Hematopoietic multipotent progenitor cell (in vitro differentiated cells): ENCODE results near the gene NXPH2. TPM values are rescaled to one million over a fixed set of nuclear protein-coding genes. Genes with fewer than 3 reads are reported as not detected.

Experiments
- DNase-seq, 3 donors: peaks; one replicate each; pipeline ENCODE4 v3.0.0-alpha.2; 2011 to 2015; ENCODE audit warnings: low read depth in 2 of 3, low spot score in 2 of 3
- total RNA-seq: library from RNA; depleted of rRNA; stranded (reverse); fragments of >200 nt; gene quantifications from one replicate; pipeline ENCODE4 v1.2.3, GENCODE V29; 2012

The NXPH2 gene
- total RNA-seq = not detected

DNA sequence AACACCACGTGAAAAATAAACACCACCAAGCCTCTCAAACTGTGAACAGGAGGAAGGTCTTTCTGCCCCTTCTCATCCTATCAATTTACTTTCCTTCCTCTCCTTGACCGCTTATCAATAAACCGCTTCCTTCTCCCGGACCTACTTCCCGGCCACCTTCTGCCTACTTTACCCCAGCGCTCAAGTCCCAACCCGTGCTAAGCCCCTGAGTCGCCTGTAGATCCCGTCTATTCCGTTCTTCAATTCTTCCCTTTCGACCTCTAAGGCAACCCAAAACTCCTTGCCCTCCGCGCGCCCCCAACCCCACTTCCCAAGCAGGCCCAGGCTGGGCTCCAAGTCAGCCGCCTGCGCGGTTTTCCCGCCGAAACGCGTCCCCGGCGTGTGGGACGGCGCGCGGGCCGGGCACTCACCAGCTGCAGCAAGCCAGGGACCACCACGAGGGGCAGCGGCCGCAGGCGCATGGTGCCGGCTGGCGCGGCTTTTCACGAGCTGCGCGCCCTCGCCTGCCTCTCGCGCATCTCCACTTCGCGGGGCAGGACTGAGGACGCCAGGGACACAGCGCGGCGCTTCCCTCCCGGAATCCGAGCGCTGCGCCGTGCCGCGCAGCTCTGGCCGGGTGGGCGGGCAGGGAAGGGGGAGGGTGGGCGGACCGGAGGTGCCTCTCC, at the start of gene NXPH2:
Gene NXPH2, minus strand, starts transcription at position 610 of the 665 bp plus-strand sequence. Its CDS starts 149 bp downstream, at position 461.
- DNase-seq = peak in 1 of 3 donors; percentile 24

DNA sequence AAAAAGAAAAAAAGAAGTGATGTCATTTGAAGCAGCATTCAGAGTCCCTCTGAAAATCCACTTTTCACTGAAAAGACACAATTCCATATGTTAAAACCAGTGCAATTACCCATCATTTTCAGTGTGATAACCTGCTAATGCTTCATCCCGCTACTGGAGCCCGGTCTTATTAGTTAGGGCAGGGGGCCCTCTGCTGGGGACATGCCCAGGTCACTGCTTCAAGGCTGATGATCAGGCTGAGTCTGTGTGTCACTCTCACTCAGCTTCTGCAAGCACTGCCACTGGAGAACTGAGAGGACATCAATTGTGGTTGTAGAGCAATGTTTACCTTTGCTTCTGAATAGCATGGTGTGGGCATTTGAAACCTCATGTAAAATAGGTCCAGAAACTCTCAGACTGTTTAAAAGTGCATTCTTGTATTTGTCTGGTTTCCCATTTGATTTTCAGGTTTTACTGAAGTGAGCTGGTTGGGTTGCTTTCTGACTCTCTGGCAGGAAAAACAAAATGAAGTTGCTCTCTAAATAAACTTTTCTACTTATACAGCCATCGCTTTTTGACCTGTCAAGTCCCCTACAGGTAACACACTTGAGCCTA, 49.2 kb upstream of the NXPH2 start:
- peak in 2 of 3 donors; percentile 61 to 81 for DNase-seq

GRCh38 chr2:138827426-138828054, 47.4 kb upstream of the NXPH2 start:
- DNase-seq = peak; percentile 16 to 89 (median 69)

GRCh38 chr2:138823666-138824065, 43.5 kb upstream of the NXPH2 start:
- DNase-seq = no peak

- no peak for DNase-seq
Measured at GRCh38 chr2:138819964-138820363, 39.8 kb upstream of the NXPH2 start.

GRCh38 chr2:138818556-138818955, 38.4 kb upstream of the NXPH2 start:
- no peak for DNase-seq

GRCh38 chr2:138814123-138814898, 34.1 kb upstream of the NXPH2 start:
- peak in 2 of 3 donors; percentile 81 to 91 for DNase-seq

DNA sequence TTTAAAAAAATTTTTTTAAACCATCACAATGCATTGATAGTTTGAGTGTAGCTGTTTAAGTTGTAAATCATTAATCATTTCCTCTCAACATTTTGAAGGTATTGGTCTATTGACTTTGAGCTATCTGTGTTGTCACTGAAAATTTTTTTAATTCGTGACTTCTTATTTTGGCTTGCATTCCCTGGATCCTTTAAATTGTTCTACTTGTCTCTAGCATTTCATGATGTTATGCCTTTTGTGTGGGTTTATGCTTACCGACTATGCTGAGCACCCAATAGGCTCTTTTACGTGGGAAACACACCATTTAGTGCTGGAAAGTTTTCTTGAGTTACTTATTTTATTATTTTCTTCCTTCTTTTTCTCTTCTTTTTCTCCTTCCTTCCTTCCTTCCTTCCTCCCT, 31.2 kb upstream of the NXPH2 start:
- DNase-seq = no peak

GRCh38 chr2:138794724-138795123, 14.5 kb upstream of the NXPH2 start:
- DNase-seq = no peak

GRCh38 chr2:138787053-138787666, 7.0 kb upstream of the NXPH2 start:
- DNase-seq = peak in 2 of 3 donors; percentile 23 to 66

- DNase-seq = no peak
Measured at GRCh38 chr2:138782383-138782782, 2.2 kb upstream of the NXPH2 start.

- no peak for DNase-seq
Measured at GRCh38 chr2:138780908-138781307, 718 bp upstream of the NXPH2 start.

DNA sequence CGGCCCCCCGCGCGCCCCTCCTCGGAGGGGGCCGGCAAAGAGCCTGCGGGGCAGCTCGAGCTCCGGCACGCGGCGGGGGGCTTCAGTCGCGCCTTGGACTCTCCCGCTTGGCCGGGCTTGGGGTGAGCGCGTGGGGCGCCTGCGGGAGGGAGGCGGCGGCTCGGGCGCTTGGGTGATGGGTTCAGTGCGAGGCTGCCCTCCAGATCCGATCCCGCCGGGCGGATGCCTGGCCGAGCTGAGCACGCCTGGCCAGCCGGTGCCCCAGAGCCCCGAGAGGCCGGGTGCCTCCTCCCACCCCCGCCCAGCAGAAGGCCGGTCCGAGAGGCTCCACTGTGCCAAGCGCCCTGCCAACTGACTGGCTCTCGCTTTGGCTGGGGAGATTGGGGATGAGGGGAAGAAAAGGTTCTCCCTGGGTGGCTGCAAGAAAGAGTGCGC, 273 bp upstream of the NXPH2 start:
- no peak for DNase-seq

GRCh38 chr2:138779406-138779780, 797 bp downstream of the NXPH2 start:
- DNase-seq = peak in 1 of 3 donors; percentile 29

DNA sequence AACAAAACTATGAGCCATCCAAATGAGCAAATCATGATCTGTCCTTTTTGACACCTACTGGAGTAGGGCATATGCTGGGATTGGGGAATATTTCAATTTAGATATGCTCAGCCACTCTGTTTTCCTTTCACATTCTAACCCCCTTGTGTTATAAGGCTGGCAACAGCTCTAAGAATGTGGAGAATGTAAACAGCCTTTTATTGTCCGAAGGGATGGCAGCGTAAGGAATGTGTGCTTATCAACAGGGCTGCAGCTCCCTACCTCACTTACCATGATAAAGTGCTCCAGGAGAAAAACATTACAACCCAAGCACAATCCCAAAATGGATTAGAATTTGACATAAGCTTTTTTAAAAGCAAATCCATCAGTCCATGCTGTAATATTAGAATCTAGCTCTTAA, 2.2 kb downstream of the NXPH2 start:
- DNase-seq = no peak

- no peak for DNase-seq
Measured at GRCh38 chr2:138775736-138776135, 4.5 kb downstream of the NXPH2 start.

GRCh38 chr2:138771534-138771933, 8.7 kb downstream of the NXPH2 start:
- DNase-seq = no peak

- DNase-seq = no peak
Measured at GRCh38 chr2:138767101-138767500, 13.1 kb downstream of the NXPH2 start.

GRCh38 chr2:138766464-138766863, 13.7 kb downstream of the NXPH2 start:
- no peak for DNase-seq

DNA sequence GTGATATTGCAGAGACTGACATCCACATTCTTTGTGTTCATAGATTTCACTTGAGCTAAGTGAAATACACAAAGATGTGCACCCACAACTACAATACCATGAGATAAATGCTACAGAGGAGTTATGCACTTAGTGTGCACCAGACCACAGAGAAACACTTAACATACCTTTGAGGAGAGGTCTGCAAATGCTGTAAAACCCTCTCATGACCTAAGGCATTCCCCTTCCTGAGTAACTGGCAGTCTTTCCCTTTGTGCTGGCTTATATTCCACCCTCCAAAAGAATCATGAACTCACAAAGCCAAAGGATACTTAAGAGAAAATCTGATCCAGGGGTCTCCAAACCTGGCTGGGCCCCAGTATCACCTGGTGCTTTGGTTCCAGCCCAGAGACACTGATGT, 16.2 kb downstream of the NXPH2 start:
- DNase-seq = no peak

GRCh38 chr2:138762533-138762932, 17.7 kb downstream of the NXPH2 start:
- no peak for DNase-seq
